Measurements from ENCODE around the gene RGS1. TPM values are rescaled to one million over a fixed set of nuclear protein-coding genes. Genes with fewer than 3 reads are reported as not detected.

Gene RGS1
- total RNA-seq, 1 experiment from 2014 or later: not detected

DNA sequence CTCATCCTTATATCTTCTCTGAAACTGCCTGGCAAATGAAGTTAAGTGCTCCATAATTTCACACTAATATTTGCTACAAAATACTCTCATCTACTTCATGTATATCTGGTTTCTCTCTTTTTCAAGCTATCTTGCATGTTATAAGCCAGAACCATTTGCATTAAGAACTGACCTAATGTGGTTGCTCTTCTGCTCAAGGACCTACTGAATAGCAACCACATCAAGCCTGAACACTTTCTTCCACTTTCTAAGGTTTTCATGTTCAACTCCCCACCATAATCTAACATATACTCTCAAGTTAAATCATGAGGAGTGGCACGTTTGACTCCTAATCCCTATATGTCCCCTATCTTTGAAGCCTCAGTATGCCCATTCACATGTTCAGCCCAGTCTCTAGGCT is 27.2 kb downstream of the RGS1 start:
- Histone ChIP-seq H3K27me3 (ENCODE audit: insufficient read depth, low read length) (no peaks in the 10 kb centered on the region), H4K20me1 (ENCODE audit: control insufficient read depth, insufficient read depth, insufficient read length) (no peaks in the 10 kb centered on the region), H3K4me2 (ENCODE audit: insufficient read depth, insufficient read length, low read length) (no peak overlapping the region), H3K23me2 (ENCODE audit: insufficient read length, low read depth, low read length, poor library complexity, severe bottlenecking) (no peaks in the 10 kb centered on the region), H2BK12ac (ENCODE audit: insufficient read length, low read depth, low read length) (no peak overlapping the region), H2BK20ac (ENCODE audit: low read depth, low read length, poor library complexity, severe bottlenecking) (no peak overlapping the region), H3K79me1 (ENCODE audit: insufficient read depth, low read depth, low read length, poor library complexity, severe bottlenecking) (no peaks in the 10 kb centered on the region), H3K14ac (ENCODE audit: insufficient read depth, low read length) (no peak overlapping the region), H3K9me3 (ENCODE audit: control insufficient read depth, low read depth, low read length) (no peaks in the 10 kb centered on the region), H4K91ac (ENCODE audit: insufficient read length, low read depth, low read length) (no peak overlapping the region), H3K56ac (ENCODE audit: insufficient read length, low read depth, low read length) (no peak overlapping the region), H3K18ac (ENCODE audit: insufficient read length, low read depth, low read length) (no peak overlapping the region), H4K5ac (ENCODE audit: insufficient read length, low read depth, low read length) (no peak overlapping the region), H2BK120ac (ENCODE audit: low read depth, low read length, poor library complexity, severe bottlenecking) (no peak overlapping the region), H3K27ac (ENCODE audit: insufficient read length, low read depth, low read length) (no peak overlapping the region), H3K4me1 (ENCODE audit: insufficient read depth, low read length) (no peaks in the 10 kb centered on the region), H2BK15ac (ENCODE audit: low read depth, low read length) (no peak overlapping the region), H3T11ph (ENCODE audit: low read length) (no peak overlapping the region), H3K23ac (ENCODE audit: insufficient read length, low read depth, low read length) (no peak overlapping the region), H3K9ac (ENCODE audit: extremely low read depth, insufficient read length, low read length) (no peak overlapping the region), H3K4ac (ENCODE audit: low read depth, low read length) (no peak overlapping the region), H2AK5ac (ENCODE audit: insufficient read length, low read length) (no peak overlapping the region), H4K8ac (replicated peaks; ENCODE audit: insufficient read length, low read depth, low read length) (no peak overlapping the region), H2AFZ (ENCODE audit: low read length) (no peak overlapping the region), H2BK5ac (ENCODE audit: insufficient read length, low read length) (no peak overlapping the region), H3K79me2 (ENCODE audit: insufficient read depth, low read length) (no peaks in the 10 kb centered on the region)
- no peaks in the 10 kb centered on the region for H3K9me3 Mint-ChIP-seq
- H3K4me1 Mint-ChIP-seq: no peaks in the 10 kb centered on the region
- DNase-seq: no peak
- no peaks in the 10 kb centered on the region for H3K36me3 Mint-ChIP-seq (ENCODE audit: insufficient read depth in 1 of 3, low read depth in 3 of 3)
- no peaks in the 10 kb centered on the region for H3K27me3 Mint-ChIP-seq (ENCODE audit: low read depth)
- TF ChIP-seq, protein P1, sequence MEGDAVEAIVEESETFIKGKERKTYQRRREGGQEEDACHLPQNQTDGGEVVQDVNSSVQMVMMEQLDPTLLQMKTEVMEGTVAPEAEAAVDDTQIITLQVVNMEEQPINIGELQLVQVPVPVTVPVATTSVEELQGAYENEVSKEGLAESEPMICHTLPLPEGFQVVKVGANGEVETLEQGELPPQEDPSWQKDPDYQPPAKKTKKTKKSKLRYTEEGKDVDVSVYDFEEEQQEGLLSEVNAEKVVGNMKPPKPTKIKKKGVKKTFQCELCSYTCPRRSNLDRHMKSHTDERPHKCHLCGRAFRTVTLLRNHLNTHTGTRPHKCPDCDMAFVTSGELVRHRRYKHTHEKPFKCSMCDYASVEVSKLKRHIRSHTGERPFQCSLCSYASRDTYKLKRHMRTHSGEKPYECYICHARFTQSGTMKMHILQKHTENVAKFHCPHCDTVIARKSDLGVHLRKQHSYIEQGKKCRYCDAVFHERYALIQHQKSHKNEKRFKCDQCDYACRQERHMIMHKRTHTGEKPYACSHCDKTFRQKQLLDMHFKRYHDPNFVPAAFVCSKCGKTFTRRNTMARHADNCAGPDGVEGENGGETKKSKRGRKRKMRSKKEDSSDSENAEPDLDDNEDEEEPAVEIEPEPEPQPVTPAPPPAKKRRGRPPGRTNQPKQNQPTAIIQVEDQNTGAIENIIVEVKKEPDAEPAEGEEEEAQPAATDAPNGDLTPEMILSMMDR (conservative IDR thresholded peaks at IDR 0.05): no peak
- no CpG with 5 or more reads among the region's 1 CpG for WGBS (ENCODE audit: extremely low coverage, insufficient read length, low lambda C conversion rate)
- H3K27ac Mint-ChIP-seq: no peak overlapping the region
- no peak overlapping the region for H3K4me3 Mint-ChIP-seq
